SIG-M5 treated with dmso at 0.1 percent for 504 hours (cell line): ENCODE measurements around the gene FUS.
"Not testable (repeated sequence)": the region's sequence is repeated elsewhere in the genome, so short reads cannot be mapped to it uniquely, and the experiment has no call there.

Source experiments
- DNase-seq: peaks from one replicate; lab custom pipeline; 2025; ENCODE audit not compliant: unreplicated experiment; lab: John Stamatoyannopoulos, UW

Gene FUS

GRCh38 chr16:31179747-31180459, at the start of gene FUS:
Gene FUS (plus strand): TSS chr16:31180139. CDS start chr16:31180215, 76 bp downstream.
- DNase-seq = peak; percentile 80

DNA sequence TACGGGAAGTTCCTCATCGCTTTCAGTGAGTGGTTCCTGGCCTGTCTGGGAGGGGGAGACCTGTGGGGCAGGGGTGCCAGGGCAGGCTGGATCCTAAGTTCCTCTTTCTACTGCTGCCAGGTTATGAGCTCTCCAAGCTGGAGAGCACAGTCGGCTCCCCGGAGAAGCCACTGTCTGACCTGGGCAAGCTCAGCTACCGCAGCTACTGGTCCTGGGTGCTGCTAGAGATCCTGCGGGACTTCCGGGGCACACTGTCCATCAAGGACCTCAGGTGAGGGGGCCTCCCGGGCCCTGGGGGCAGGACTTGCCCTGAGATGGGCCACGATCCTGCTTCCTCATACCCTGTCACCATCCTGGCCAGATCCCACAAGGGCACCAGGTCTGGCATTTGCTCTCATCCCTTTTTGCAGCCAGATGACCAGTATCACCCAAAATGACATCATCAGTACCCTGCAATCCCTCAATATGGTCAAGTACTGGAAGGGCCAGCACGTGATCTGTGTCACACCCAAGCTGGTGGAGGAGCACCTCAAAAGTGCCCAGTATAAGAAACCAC, 49.5 kb upstream of the FUS start:
- no peak for DNase-seq

DNA sequence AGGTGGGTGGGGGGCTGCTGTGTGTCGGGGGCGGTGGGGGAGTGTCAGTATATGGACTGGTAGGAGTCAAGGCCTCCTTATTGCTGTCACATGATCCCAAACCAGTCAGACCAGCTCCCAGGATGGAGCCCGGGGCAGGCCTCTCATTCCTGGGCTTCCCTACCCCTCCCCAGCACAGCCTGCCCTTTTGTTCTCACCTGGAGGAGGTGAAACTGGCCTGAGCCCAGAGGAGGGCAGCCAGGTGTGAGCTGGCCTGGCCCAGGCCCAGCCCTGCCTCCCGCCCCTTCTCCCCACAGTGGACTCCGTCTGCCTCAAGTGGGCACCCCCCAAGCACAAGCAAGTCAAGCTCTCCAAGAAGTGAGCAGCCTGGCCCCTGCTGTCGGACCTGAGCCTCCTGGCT, 49.0 kb upstream of the FUS start:
- DNase-seq = peak; percentile 55

DNA sequence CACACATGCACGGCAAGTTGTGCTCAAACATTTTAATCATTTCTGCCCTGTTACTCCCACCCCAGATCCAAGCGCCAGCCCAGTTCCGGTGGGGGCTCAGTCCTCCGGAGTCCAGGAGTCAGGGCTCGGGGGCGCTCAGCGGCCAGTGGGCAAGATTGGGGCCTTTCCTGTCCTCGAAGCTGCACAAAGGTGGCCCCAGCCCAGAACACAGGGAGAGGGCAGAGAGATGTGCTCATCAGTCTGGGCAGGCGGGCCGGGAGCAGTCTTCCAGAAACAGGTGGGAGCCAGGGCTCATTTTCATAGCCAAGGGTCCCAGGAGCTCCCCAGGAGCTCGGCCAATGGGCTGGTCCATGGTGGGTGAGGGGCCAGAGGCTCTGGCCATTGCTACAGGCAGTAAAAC, 48.5 kb upstream of the FUS start:
- no peak for DNase-seq

DNA sequence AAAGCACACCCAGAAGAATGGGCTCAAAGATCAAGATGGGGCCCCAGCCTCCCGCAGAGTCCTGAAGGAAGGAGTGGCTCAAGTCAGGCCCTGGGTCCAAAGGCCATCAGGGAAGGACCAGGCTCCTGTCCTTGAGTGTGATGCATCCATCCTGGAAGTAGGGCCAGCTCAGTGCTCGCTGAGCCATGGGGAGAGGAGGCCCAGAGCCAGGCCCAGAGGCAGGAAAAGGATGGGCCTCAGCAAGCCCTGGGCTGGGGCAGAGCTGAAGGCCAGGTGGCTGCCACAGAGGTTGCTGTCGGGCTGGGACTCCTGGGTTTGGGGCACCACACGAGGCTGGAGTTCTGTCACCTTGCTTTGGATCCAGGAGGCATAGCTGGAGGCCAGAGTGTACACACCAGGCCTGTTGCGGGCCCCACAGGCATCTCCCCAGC, 48.1 kb upstream of the FUS start:
- no peak for DNase-seq

DNA sequence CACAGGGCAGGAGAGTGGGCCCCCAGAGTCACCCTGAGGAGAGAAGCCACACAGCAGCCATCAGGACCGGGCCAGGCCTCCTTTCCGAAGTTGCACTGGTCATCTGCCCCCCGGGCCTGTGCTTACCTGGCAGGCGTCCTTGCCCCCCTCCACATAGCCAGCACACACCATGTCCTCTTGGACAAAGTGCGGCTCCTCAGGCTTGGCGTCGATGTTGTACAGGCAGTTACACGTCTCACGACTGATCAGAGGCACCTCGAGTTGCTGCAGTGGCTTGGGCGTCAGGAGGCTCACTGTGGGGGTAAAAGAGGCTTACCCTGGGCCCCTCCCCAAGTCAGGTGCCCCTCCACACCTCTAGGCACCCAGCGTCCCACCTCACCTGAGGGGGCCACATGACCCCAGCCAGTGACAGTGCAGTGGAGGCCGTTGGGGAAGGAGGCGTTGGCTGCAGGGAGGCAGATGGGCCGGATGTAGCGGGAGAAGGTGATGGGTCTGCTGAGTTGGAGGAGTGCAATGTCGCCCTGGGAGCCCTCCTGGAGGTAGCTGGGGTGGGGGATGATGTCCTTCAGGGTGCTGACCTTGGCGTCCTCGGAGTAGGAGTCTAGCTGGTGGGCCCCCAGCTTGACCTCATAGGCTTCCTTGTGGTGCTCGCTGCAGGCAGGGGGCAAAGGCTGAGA, 47.5 kb upstream of the FUS start:
- no peak for DNase-seq

GRCh38 chr16:31133046-31133501, 46.9 kb upstream of the FUS start:
- no peak for DNase-seq

DNA sequence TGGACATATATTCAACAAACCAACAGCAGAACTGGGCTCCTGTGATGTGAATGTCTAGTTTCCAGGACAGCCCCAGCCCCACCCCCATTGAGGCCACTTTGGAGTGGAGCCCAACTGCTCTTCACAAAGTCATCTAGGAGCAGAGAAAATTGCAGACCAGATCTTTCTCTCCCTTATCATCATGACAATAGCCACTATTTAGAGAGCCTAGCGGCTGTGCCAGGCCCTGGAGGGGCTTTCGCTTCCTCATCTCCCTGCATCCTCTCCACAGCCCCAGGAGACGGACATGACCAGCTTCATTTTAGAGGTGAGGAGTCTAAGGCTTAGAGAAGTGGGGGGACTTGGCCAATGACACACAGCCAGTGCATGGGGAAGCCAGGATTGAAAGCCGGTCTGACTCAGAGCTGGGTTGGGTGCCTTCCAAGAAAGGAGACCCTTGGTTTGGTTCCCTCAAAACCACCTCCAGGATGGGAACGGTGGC, 45.8 kb upstream of the FUS start:
- peak; percentile 65 for DNase-seq

DNA sequence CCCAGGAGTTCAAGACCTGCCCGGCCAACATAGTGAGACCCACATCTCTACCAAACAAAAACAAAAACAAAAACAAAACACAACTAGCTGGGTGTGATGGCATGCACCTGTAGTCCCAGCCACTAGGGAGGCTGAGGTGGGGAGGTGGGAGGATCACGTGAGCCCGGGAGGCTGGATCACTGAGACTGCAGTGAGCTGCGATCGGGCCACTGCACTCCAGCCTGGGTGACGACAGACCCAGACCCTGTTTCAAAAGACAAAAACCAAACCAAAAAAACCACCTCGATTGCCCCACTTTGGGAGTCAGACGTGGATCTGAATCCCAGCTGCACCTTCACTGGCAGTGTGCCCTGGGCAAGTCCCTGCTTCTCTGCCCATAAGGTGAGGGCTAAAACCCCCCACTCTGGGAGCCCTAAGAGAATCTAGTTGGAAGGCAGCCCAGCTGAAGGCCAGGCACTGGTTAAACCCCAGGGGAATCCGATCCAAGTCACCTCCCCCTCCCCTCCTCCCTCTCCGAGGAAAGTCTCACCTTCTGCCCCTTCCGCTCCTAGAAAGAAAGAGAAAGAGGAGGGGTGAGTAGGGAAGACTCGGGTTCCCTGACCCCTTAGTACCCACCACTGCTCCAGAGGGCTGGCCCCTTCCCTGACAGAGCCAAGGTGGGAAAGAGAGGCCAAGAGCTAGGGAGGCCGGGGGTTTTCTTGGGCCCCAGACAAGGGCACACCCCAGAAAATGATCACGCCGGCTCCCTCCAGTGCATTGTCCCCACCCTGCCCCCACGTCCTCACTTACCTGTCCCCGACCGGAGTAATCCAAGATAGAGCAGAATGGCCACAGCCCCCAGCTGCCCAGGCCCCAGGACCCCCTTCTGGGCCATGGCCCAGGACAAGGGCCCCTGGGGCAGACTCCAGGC, 45.1 kb upstream of the FUS start:
- DNase-seq = peak; percentile 42

GRCh38 chr16:31135535-31136286, 44.2 kb upstream of the FUS start, which contains the start of gene PRSS8:
Gene PRSS8 (minus strand): TSS chr16:31135727. CDS start chr16:31135498, 229 bp downstream.
- no peak for DNase-seq

- DNase-seq = no peak
Observed at GRCh38 chr16:31136287-31136662, 43.7 kb upstream of the FUS start.

DNA sequence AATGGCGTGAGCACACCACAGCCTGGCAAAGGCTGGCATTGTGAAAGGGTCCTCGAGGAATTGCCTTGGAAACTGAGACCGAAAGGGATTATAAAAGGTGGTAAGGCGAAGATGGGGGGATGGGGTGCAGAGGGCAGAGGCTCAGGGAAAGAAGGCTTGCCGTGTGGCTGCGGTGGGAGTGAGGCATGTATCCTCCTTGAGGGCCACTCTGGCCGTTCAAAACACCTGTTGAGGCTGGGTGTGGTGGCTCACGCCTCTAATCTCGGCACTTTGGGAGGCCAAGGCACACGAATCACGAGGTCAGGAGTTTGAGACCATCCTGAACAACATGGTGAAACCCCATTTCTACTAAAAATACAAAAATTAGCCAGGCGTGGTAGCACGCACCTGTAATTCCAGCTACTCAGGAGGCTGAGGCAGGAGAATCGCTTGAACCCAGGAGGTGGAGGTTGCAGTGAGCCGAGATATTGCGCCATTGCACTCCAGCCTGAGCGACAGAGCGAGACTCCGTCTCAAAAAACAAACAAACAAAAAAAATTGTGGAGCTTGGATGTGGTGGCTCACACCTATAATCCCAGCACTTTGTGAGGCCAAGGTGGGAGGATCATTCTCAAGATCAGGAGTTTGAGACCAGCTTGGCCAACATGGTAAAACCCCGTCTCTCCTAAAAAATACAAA, 43.0 kb upstream of the FUS start:
- DNase-seq = not testable (repeated sequence)

DNA sequence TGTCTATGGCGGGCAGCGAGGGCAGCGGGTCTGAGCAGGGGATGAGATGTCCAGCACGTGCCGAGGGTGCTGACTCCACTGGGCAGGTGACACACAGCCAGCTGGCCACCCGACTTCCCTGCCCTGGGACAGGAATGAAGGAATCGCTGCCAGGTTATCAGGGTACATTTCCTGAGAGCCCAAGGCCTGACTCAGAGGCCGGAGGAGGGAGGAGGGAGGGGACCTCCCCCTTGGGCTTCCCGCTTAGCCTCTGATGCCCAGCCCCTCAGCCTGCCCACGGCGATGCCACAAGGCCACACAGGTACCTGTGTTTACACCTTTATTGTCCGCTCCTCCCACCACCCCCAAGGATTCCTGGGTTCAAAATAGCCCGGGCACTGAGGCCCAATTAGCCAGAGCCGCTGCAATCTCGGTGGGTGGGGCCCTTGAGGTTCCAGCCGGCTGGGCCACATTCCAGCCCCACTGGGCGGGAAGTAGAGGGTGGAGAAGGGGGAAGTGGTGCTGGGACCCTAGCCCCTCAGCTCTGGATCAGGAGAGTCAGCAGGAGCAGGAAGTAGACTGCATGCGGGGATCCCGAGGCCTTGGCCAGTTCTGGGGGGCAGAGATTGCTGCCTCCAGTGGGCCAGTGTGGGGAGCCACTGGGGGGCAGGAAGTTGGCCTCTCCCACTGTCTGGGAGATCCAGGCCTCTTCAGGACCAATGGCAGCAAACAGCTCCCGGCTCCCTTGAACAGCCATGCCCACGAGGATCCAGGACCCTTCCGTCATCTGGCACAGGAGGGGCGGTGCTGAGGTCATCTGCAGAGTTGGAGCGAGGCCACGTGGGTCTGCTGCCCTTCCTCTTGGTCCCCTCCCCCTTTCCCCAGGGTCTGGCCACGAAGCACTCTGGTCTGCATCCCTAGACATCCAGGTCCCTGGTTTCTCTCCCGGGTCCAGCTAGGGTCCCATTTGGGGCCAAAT, 41.0 kb upstream of the FUS start:
- peak; percentile 16 for DNase-seq

DNA sequence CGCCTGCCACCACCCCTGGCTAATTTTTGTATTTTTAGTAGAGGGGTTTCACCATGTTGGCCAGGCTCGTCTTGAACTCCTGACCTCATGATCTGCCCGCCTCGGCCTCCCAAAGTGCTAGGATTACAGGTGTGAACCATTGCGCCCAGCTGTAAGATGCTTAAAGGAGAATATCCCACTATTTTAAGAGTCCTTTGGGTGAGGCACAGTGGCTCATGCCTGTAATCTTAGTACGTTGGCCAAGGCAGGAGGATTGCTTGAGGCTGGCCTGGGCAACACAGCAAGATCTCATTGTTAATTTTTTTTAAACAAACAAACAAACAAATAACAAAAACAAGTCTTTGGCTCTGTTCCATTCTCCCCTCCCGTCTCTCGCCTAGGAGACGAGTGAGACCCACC, 38.9 kb upstream of the FUS start:
- DNase-seq = not testable (repeated sequence)

GRCh38 chr16:31141489-31142108, 38.3 kb upstream of the FUS start:
- no peak for DNase-seq

DNA sequence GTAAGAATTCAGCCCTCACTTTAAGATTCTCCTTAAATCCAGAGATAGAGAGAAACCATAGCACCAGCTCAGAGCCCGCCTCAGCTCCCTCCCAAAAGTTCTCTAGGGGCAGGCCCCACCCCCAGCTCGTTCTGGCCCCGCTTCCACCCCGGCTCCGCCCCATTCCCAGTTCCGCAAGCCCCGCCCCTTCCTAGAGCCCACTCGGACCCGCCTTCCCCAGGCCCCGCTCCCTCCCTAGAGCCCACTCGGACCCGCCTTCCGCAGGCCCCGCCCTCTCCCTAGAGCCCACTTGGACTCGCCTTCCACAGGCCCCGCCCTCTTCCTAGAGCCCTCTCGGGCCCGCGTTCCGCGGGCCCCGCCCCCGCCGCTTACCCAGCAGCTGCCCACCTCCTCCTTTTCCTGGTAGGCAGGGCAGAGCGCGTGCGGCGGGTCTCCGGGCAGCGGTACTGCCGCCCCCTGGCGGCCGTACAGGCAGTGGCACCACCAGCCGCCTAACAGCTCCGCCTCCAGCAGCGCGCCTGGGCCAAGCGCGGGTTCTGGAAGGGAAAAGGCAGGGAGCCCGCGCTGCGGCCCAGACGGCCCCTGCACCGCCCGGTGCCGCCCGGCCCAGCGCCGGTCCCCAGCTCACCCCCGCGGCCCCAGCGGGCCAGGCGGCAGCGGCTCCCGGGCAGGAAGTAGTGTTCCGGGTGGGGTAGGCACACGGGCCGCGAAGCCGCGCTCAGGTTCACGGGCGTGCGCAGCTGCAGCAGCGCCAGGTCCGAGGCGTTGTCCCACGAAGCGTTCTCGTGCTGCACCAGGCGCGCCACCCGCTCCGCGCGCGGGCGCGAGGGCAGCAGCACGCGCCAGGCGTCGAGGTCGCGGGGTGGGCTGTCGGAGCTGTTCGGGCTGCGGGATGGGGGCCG, 37.6 kb upstream of the FUS start:
- DNase-seq = peak; percentile 98
